GM18505 (cell line): ENCODE measurements around the gene KCNF1.

Source experiments
- ATAC-seq: cut with Tn5 transposase; IDR thresholded peaks from one replicate; pipeline ENCODE4 v1.9.1; 2021; ENCODE audit not compliant: unreplicated experiment
- POLR2A ChIP-seq: IDR thresholded peaks from 4 replicates; pipeline ENCODE4 v1.6.1; 2011; ENCODE audit warnings: borderline replicate concordance; ENCODE audit not compliant: insufficient read depth, insufficient read length; ENCODE audit errors: extremely low read depth

KCNF1 gene

GRCh38 chr2:10911291-10912075 is at the start of gene KCNF1:
Gene KCNF1, plus strand, starts transcription at chr2:10911934. Its CDS starts 493 bp downstream, at chr2:10912427.
- no peak for ATAC-seq

GRCh38 chr2:10862330-10862729 is 49.4 kb upstream of the KCNF1 start:
- TF ChIP-seq POLR2A = no peak
- no peak for ATAC-seq

More at GRCh38 chr2:10911291-10912075, at the start of gene KCNF1:
- TF ChIP-seq POLR2A = no peak

GRCh38 chr2:10863047-10863446 is 48.7 kb upstream of the KCNF1 start:
- TF ChIP-seq POLR2A = no peak

DNA sequence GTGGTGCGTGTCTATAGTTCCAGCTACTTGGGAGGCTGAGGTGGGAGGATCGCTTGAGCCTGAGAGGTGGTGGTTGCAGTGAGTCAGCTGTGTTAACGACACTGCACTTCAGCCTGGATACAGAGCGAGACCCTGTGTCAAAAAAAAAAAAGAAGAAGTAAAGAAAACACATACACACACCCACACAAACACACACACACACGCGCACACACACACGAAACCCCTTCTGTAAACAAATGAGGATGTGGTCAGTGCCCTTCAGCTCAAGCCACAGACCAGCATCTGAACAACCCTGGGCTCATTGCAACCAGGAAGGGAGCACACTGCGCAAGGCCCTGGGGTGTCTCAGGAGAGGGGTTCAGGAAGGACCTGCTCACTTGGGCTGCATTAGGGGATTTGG is 47.9 kb upstream of the KCNF1 start:
- ATAC-seq = peak; percentile 68
- TF ChIP-seq POLR2A = no peak

More at GRCh38 chr2:10863047-10863446, 48.7 kb upstream of the KCNF1 start:
- ATAC-seq = no peak

GRCh38 chr2:10864251-10864650 is 47.5 kb upstream of the KCNF1 start:
- no peak for TF ChIP-seq POLR2A
- ATAC-seq = no peak

DNA sequence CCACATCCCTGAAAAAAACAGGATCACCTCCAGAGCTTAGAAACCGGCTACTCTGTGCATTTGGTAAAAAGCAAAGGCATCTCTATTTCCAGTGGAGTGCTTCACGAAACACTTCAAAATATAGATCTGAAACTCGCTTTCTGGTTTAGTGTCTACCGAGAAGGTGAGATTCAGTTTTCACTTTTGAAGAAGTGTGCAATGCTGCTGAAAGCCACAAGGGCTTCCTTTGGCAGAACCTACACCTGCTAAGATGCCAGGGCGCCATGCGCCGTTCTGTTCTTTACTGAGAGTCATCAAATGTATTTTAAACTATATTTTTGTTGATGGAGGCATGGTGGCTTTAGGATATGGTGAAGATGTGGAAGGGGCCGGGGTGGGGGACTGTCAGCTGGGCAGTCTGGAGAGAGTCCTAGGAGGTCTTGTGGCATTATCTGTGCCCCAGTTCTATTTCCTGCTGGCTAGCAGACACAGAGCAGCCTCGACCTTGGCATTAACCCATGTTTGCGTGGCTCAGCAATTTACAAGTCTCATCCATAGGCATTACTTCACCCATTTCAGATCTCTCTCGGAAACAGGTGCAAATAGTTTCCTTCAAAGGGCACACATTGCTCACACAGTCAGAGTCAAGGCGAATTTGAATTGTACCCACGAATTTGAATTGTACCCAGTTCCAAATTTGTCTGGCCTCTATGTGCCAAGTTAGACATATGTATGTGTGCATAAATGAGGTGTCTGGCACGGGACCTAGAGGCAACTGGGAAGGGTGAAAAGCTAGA is 46.7 kb upstream of the KCNF1 start:
- TF ChIP-seq POLR2A = no peak
- ATAC-seq = peak; percentile 85

- ATAC-seq = no peak
- TF ChIP-seq POLR2A = no peak
Measured at GRCh38 chr2:10865841-10866240, 45.9 kb upstream of the KCNF1 start.

DNA sequence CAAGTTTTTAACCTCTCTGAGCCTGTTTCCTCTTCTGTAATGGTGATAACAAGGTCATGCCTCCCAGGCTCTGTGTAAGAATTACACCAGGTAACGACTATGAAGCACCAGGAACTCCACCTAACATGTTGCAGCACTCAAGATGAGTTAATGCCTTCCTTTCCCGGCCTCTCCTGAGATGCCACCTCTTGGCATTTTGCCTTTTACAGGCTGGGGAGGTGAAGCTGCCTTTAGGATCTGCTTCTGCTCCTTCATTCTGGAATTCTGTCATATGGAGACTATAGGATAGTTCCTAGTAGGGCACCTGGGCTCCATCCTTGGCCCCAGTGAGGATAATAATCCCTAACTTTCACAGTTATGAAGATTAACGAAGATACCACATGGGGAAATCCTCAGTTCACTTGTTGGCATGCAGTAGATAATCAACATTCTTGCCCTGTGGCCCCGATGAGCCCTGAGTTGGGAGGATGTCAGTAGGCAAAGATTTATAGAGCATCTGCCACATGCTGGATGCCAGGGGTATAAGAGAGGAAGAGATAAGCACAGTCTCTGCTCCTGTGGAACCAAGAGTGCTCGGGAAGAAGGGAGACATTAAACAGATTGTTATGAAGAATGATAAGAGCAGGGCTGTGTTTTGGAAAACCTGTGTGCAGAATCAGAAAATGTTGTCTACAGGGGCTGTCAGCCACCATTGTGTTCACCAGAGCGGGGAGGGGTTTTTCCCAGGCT is 43.9 kb upstream of the KCNF1 start:
- ATAC-seq = no peak

DNA sequence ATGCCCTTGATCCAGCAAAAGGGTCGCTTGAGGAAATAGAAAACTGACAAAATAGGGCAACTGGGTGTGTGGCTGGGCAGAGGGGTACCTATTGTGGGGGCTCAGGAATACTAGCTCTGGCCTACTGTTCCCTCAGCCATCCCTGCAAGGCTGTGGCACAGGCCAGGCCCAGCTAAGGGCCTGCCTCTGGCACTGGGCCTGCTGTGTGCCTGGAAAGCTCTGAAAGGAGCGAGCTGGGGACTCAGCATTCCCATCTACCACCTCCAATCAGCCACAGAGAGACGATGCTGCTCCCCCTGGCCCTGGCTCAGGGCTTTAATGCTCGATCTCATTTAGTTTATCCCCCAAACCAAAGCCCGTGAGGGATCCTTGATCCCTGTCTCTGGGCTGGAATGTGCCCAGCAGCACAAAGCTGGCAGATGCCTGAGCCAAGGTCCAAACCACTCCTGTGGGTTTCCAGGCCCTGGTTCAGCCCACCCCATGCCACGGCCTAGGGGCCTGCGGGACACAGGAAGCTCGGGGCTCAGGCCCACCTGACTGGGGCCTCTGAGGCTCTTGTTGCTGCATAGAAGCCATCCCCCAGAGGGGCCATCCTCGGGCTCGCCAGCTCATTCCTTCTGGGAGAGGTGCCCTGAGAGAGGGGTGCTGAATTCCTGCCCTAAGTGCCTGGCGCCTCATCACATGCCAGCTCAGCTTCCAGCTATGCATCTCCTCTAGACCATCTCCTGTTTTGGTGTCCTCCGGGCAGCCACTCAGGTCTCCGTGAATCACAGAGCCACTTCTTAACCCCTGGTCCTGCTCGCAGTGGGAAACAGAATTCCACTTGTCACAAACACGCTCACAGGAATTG is 43.0 kb upstream of the KCNF1 start:
- no peak for ATAC-seq

More for the DNA sequence above, 43.9 kb upstream of the KCNF1 start:
- no peak for TF ChIP-seq POLR2A

GRCh38 chr2:10871978-10872377 is 39.8 kb upstream of the KCNF1 start:
- TF ChIP-seq POLR2A = no peak
- ATAC-seq = no peak

More for the DNA sequence above, 43.0 kb upstream of the KCNF1 start:
- no peak for TF ChIP-seq POLR2A

DNA sequence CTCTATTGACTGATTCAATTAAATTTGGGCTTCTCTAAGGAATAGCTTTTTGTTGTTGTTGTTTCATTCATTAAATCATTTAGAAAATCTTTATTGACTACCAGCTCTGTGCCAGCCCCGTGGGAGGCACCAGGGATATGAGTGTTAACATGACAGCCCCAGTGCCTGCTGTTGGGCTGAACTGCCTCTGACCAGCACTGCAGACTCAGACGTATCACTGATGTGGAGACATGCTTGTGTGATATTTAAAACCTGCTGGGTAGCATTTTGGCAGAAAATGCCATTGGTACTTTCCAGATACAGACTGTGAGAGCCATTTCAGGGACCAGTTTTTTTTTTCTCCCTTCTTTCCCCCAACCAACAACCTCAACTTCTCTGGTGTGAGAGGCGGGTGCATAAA is 38.6 kb upstream of the KCNF1 start:
- no peak for TF ChIP-seq POLR2A
- no peak for ATAC-seq

- ATAC-seq = no peak
- no peak for TF ChIP-seq POLR2A
Measured at GRCh38 chr2:10873790-10874437, 37.8 kb upstream of the KCNF1 start.
